Liver (tissue), 9 donors: Measurements from ENCODE around the gene SLC38A10. TPM values are rescaled to one million over a fixed set of nuclear protein-coding genes. Genes with fewer than 3 reads are reported as not detected.

Experiments
- DNase-seq: peaks from one replicate; pipeline ENCODE4 v3.0.0-alpha.2; 2017; ENCODE audit warnings: low spot score
- H3K27ac ChIP-seq, 2 donors: one replicate each; pipeline ENCODE4 v1.7.0; 2013; ENCODE audit warnings: inconsistent platforms in 2 of 2, low read length in 2 of 2, control low read depth in 1 of 2, low read depth in 1 of 2, mild to moderate bottlenecking in 1 of 2
- H3K27me3 ChIP-seq, 4 donors: one replicate each; pipeline versions ENCODE4 v1.6.1 to v1.7.0; 2013; ENCODE audit warnings: low read length in 3 of 4, inconsistent platforms in 1 of 4, mild to moderate bottlenecking in 1 of 4, moderate library complexity in 1 of 4; ENCODE audit not compliant: control insufficient read depth in 4 of 4, insufficient read depth in 4 of 4
- H3K36me3 ChIP-seq, 4 donors: one replicate each; pipeline versions ENCODE4 v1.6.1 to v1.7.0; 2013; ENCODE audit warnings: low read length in 3 of 4, mild to moderate bottlenecking in 3 of 4, low read depth in 1 of 4, moderate library complexity in 1 of 4; ENCODE audit not compliant: control insufficient read depth in 4 of 4, insufficient read depth in 3 of 4
- H3K4me1 ChIP-seq, 4 donors: one replicate each; pipeline versions ENCODE4 v1.6.1 to v1.7.0; 2013; ENCODE audit warnings: low read length in 3 of 4, mild to moderate bottlenecking in 3 of 4, moderate library complexity in 1 of 4; ENCODE audit not compliant: control insufficient read depth in 4 of 4, insufficient read depth in 4 of 4
- H3K4me3 ChIP-seq, 3 donors: one replicate each; pipeline versions ENCODE4 v1.6.1 to v1.7.0; 2013; ENCODE audit warnings: low read length in 3 of 3, control low read depth in 1 of 3, low read depth in 1 of 3, mild to moderate bottlenecking in 1 of 3
- H3K9ac ChIP-seq, 2 donors: one replicate each; pipeline ENCODE4 v1.7.0; 2013; ENCODE audit warnings: low read length in 2 of 2, mild to moderate bottlenecking in 2 of 2, moderate library complexity in 2 of 2, control low read depth in 1 of 2, low read depth in 1 of 2
- H3K9me3 ChIP-seq, 4 donors: one replicate each; pipeline versions ENCODE4 v1.6.1 to v1.7.0; 2013; ENCODE audit warnings: low read length in 3 of 4; ENCODE audit not compliant: control insufficient read depth in 4 of 4
- CTCF ChIP-seq: fragments of 150-350 bp; IDR thresholded peaks from 2 replicates; pipeline ENCODE4 v1.5.1; 2017; ENCODE audit warnings: improper control_type of control experiment, low read depth, low read length; ENCODE audit not compliant: missing input control
- EGR1 ChIP-seq, 2 donors: IDR thresholded peaks; 2 replicates each; pipeline ENCODE4 v1.6.1; 2016 to 2018; ENCODE audit warnings: antibody characterized with exemption in 2 of 2, low read depth in 2 of 2
- FOXA1 ChIP-seq: IDR thresholded peaks from 2 replicates; pipeline ENCODE4 v1.6.1; 2016; ENCODE audit warnings: antibody characterized with exemption
- FOXA2 ChIP-seq: IDR thresholded peaks from 2 replicates; pipeline ENCODE4 v1.6.1; 2016; ENCODE audit warnings: antibody characterized with exemption
- GABPA ChIP-seq, 2 donors: IDR thresholded peaks in 1 of 2; conservative IDR thresholded peaks in 1 of 2; 2 replicates each; pipeline ENCODE4 v1.6.1; 2016; ENCODE audit warnings: antibody characterized with exemption in 2 of 2, mild to moderate bottlenecking in 1 of 2, moderate library complexity in 1 of 2
- HNF4G ChIP-seq: IDR thresholded peaks from 2 replicates; pipeline ENCODE4 v1.6.1; 2016; ENCODE audit warnings: antibody characterized with exemption
- JUND ChIP-seq, 2 donors: IDR thresholded peaks; 2 replicates each; pipeline ENCODE4 v1.6.1; 2016; ENCODE audit warnings: antibody characterized with exemption in 2 of 2
- MAX ChIP-seq: IDR thresholded peaks from 2 replicates; pipeline ENCODE4 v1.6.1; 2016; ENCODE audit warnings: antibody characterized with exemption
- RAD21 ChIP-seq, 2 donors: IDR thresholded peaks; 2 replicates each; pipeline ENCODE4 v1.6.1; 2016; ENCODE audit warnings: antibody characterized with exemption in 2 of 2, mild to moderate bottlenecking in 2 of 2
- REST ChIP-seq: IDR thresholded peaks from 2 replicates; pipeline ENCODE4 v1.6.1; 2016; ENCODE audit warnings: antibody characterized with exemption, mild to moderate bottlenecking
- RXRA ChIP-seq, 2 donors: IDR thresholded peaks; 2 replicates each; pipeline ENCODE4 v1.6.1; 2017 to 2018; ENCODE audit warnings: antibody characterized with exemption in 2 of 2, mild to moderate bottlenecking in 1 of 2
- SP1 ChIP-seq: IDR thresholded peaks from 2 replicates; pipeline ENCODE4 v1.6.1; 2018; ENCODE audit warnings: antibody characterized with exemption, mild to moderate bottlenecking
- YY1 ChIP-seq: IDR thresholded peaks from 2 replicates; pipeline ENCODE4 v1.6.1; 2016; ENCODE audit warnings: antibody characterized with exemption, mild to moderate bottlenecking
- ZBTB33 ChIP-seq: IDR thresholded peaks from 2 replicates; pipeline ENCODE4 v1.6.1; 2016; ENCODE audit warnings: antibody characterized with exemption
- WGBS: extraction: QIAGEN DNeasy Blood & Tissue Kit; methylation state at CpG from one replicate; pipeline ENCODE4 v1.1.7; 2013; 5-methylcytosine and 5-hydroxymethylcytosine counted together
- polyA plus RNA-seq, 2 donors: library from polyadenylated mRNA; stranded (reverse) in 1 of 2; unstranded in 1 of 2; fragments of 200-250 nt in 1 of 2; fragments of >200 nt in 1 of 2; fragmentation: Nextera tagmentation in 1 of 2; extraction: Ambion mirVana in 1 of 2; gene quantifications; one replicate each; pipeline versions ENCODE4 v1.2.1 to v1.2.3, GENCODE V29; 2013 to 2015
- total RNA-seq, 2 donors: library from RNA; depleted of rRNA; stranded (reverse); fragments of >200 nt; gene quantifications; one replicate each; pipeline ENCODE4 v1.2.3, GENCODE V29; 2014
- TF ChIP-seq, protein P1 (sequence below): IDR thresholded peaks from 2 replicates; pipeline ENCODE4 v1.6.1; 2016; ENCODE audit warnings: antibody characterized with exemption
- donor health status: healthy.
- donor health status: healthy.
- donor health status: healthy.
- donor health status: healthy.
- donor health status: healthy.

Gene SLC38A10
- total and polyA plus RNA-seq, 4 donors = 29.3 to 117 (median 54.7) TPM

GRCh38 chr17:81313776-81314397 lies 18.8 kb upstream of the SLC38A10 start (continued):
- TF ChIP-seq RXRA (IDR thresholded peaks at IDR 0.05) (no peak), GABPA (IDR thresholded peaks at IDR 0.05 in 1 of 2, conservative IDR thresholded peaks at IDR 0.05 in 1 of 2) (no peak), EGR1 (IDR thresholded peaks at IDR 0.05; ENCODE audit: low read depth in 2 of 2) (no peak), FOXA2 (no peak), MAX (no peak), JUND (IDR thresholded peaks at IDR 0.05) (no peak)

DNA sequence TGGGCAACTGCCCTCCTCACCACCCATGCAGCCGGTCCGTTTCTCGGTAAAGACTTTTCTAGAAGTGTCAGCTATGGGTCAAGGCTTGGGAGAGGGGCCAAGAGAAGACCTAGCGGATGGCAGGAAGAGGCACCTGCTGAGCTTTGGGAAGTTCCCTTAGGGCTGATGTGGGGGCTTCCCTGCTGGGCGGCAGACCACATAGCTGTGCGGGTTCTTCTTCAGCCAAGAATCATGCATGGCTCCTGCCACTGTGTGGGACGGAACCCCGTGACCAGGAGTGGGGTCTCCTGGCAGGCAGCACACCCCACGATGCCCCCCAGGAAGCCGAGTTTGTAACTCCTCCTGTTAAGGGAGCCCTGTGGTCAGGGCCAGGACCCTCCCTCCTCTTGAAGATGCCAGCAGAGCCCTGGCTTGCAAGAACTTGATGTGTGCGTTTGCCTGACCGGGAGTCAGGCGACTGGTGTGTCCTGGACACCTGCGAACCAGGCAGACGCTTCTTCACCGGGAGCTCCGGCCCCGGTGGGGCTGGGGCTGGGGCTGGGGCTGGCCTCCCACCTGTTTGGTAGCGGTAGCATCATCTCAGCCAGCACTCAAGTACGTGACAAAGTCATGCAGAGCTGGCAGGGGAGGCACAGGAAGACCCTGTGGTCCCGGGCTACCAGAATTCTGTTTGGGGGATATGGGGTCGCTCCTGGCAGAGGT lies 17.7 kb upstream of the SLC38A10 start:
- Histone ChIP-seq H3K27ac (no peak overlapping the region), H3K9ac (no peak overlapping the region), H3K9me3 (no peaks in the 10 kb centered on the region), H3K4me3 (no peak overlapping the region), H3K4me1 (peaks cover 4 to 22% (median 16%) of the 10 kb centered on the region in 4 donors), H3K36me3 (no peaks in the 10 kb centered on the region), H3K27me3 (no peaks in the 10 kb centered on the region)
- no peak for DNase-seq
- WGBS = 93% methylated on average over 22 of the region's 22 CpGs
- no peak for TF ChIP-seq FOXA1
- no peak for TF ChIP-seq RAD21 (IDR thresholded peaks at IDR 0.05)
- no peak for TF ChIP-seq ZBTB33
- TF ChIP-seq YY1 = no peak
- TF ChIP-seq JUND (IDR thresholded peaks at IDR 0.05) = no peak
- TF ChIP-seq CTCF = no peak
- TF ChIP-seq SP1 = no peak
- TF ChIP-seq HNF4G = no peak
- TF ChIP-seq, protein P1, sequence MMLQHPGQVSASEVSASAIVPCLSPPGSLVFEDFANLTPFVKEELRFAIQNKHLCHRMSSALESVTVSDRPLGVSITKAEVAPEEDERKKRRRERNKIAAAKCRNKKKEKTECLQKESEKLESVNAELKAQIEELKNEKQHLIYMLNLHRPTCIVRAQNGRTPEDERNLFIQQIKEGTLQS = no peak
- TF ChIP-seq FOXA2 = no peak
- TF ChIP-seq REST = no peak
- TF ChIP-seq MAX = no peak
- TF ChIP-seq RXRA (IDR thresholded peaks at IDR 0.05) = no peak
- no peak for TF ChIP-seq GABPA (IDR thresholded peaks at IDR 0.05 in 1 of 2, conservative IDR thresholded peaks at IDR 0.05 in 1 of 2)
